Activated gamma-delta T cell (primary cell): Measurements from ENCODE around the gene GNAL.

Experiments used
- DNase-seq: peaks from one replicate; lab custom pipeline; 2025; lab: John Stamatoyannopoulos, UW

GNAL gene

DNA sequence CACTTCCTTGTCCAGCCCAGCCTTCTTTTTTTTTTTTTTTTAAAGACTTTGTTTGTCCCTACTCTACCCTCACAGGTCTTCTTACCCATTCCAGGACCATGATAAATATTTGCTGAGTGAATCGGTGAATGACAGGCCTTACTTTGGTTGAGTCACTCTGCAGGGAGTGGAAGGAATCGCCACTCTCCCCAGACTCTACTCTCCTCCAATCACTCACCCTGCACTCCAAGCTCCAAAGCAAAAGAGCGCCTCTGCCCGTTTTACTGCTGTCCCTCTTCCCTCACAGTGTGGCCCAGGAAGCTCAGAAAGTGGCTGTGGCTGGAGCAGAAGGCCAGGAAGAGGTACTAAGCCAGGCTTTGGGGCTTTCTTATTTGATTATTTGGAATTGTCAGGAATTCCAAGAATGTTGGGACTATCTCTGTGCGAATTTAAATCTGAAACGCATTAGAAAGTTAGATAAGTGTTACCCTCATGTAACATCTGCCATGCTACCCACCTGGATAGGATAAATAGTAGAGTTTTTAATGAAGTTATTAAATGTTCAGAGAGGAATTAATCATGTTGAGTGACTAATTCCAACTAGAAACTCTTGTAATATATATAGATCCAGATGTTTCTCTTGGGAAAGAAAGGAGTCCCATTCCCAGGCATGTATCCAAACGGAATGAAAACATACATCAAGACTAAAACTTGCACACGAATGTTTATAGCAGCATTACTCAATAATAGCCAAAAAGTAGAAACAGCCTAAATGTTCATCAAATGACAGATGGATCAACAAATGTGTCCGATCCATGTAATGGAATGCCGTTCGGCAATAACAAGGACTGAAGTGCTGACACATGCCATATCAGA lies 119.2 kb downstream of the GNAL start:
- no peak for DNase-seq

DNA sequence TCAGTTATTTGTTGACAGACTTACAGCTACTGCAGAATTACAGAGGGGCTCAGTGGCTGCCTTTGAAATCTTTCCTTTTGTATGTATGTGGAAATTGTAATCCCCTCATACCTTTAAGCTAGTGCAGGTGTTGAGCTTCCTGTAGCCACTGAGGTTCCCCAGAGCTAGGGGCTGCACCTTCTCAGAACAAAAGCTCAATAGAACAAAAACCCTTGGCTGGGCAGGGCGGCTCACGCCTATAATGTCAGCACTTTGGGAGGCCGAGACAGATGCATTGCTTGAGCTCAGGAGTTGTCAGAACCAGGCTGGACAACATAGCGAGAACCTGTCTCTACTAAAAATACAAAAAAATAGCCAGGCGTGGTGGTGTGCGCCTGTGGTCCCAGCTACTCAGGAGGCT lies 120.8 kb downstream of the GNAL start:
- no peak for DNase-seq

DNA sequence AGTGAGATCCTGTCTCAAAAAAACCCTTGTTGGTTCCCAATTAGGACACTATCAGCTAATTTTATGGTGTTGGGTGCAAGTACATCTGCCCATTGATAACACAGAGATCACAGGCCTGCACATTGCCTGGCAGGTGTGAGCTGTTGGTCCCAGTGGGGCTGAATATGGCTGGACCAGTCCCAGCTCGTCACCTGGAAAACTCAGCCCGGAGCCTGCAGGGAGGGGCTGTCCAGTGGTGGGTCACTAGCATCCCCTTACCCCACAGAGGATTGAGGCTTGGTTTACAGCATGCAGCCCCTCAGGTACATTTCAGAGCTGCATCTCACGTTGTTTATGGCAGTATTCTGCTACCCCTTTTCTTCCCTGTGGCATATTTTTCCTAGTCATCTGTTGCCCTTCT lies 121.3 kb downstream of the GNAL start:
- DNase-seq = no peak

GRCh38 chr18:11811009-11811408 lies 121.9 kb downstream of the GNAL start:
- no peak for DNase-seq

DNA sequence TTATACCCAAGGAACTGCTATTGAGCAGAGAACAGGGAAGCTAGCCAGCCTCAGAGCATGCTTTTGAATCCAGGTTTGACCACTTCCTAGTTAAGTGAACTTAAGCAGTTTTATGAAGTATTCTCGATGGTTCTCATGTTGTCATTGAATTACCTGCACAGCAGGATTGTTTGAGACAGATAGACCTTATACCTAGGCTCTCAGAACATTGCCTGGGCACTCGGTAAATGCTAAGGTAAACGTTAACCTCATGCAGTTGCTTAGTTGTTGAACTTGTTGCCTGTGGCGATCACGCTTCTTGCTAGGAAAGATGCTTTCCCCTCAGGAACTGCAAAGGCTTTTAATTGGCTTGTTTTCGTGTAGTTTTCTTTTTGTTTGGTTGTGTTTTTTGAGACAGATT lies 128.2 kb downstream of the GNAL start:
- no peak for DNase-seq

DNA sequence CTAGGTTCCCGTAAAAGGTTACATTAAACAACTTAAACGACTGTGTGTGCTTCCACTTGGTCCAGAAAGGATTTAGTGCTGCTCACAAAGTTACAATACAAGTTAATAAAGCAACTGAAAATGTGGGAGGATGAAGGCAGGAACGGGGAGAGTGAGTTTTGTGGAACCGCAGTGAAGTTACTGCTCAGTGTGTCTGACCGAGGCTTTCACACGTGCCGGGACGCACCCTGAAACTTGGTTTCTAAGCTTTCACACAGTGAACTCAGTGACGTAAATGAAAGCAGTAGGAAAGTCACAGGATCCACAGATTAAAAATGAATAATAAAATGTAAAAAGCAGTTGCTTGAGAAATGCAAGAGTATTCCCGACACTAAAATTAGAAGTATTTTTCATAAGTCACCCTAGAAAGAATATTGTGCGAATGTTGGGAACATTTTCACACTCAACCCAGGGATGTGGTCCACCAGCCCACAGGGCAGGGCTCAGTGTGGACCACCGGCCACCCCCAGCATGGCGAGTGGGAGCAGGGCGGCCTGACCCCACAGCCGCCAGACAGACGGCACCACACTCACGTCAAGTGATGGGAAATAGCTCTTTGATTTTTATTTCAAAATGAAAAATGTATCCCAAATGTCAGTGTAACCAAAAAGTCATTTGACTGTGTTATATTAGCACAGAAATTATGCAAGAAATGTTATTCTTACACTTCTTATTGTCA lies 129.6 kb downstream of the GNAL start:
- DNase-seq = no peak

GRCh38 chr18:11819938-11820337 lies 130.9 kb downstream of the GNAL start:
- DNase-seq = no peak

DNA sequence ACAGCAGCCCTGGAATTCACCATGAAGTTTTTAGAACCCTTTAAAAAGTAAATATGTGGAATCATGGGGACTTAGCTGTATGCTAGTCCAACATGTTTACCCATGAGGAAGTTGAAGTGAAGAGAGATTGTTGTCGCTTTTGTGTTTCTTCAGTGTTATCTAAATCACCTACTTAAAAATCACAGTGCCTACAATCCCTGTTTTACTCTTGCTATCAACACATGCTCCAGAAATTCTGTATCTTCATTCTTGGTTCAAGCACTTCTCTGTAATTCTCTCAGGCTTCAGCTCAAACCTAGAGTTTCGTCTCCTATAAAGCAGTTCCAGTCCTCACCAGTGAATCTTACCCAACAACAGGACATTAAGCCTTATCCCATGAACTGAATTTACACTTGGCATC lies 131.6 kb downstream of the GNAL start:
- DNase-seq = no peak

- DNase-seq = no peak
Measured at GRCh38 chr18:11821208-11821607, 132.1 kb downstream of the GNAL start.

- DNase-seq = no peak
Measured at GRCh38 chr18:11821643-11822237, 132.7 kb downstream of the GNAL start.

- no peak for DNase-seq
Measured at GRCh38 chr18:11823545-11823944, 134.5 kb downstream of the GNAL start.

- no peak for DNase-seq
Measured at GRCh38 chr18:11826836-11827235, 137.8 kb downstream of the GNAL start.

DNA sequence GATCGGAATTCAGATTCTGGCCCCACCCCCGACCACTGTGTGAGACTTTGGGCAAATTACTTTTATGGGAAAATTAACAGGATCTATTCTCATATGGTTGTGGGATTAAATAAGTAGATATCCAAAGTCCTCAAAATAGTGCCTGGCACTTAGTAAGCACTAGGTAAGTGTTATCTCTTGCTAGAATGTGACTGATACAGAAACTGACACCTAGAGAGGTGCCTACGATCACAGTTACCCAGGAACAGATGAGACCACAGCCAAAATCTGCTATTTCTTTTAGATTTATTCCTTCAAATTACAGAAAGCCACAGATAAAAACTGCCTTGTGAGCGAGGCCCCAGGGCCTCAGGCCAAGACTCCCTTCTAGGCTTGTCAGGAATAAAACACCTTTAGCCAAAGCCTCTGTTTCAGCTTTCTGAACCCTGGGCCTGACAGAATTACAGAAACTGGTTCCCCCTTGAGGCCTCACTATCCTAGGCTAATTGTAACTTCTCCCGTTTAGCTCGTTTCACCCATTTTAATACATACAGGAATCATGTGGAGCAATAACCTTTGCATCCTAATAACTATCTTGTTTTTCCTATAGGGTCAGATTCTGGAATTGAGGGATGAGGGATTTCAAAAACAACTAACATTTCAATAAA lies 139.8 kb downstream of the GNAL start:
- DNase-seq = no peak

DNA sequence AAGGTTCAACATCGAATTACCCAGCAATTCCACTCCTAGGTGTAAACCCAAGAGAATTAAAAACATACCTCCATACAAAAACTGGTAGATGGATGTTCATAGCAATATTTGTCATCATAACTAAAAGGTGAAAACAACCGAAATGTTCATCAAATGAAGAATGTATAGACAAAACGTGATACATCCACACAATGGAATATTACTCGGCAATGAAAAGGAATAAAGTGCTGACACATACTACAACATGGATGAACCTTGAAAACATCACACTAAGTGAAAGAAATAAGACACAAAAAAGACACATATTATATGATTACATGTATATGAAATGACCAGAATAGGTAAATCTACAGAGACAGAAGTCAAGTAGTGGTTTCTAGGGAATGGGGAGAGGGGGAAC lies 141.5 kb downstream of the GNAL start:
- no peak for DNase-seq

GRCh38 chr18:11831921-11832320 lies 142.9 kb downstream of the GNAL start:
- DNase-seq = no peak

- DNase-seq = no peak
Measured at GRCh38 chr18:11834772-11835171, 145.7 kb downstream of the GNAL start.

GRCh38 chr18:11839556-11839955 lies 150.5 kb downstream of the GNAL start:
- no peak for DNase-seq

- DNase-seq = no peak
Measured at GRCh38 chr18:11840493-11840892, 151.4 kb downstream of the GNAL start.

GRCh38 chr18:11842562-11842961 lies 153.5 kb downstream of the GNAL start:
- no peak for DNase-seq

GRCh38 chr18:11844436-11844835 lies 155.4 kb downstream of the GNAL start:
- no peak for DNase-seq

- DNase-seq = no peak
Measured at GRCh38 chr18:11845654-11846053, 156.6 kb downstream of the GNAL start.

GRCh38 chr18:11847811-11848210 lies 158.7 kb downstream of the GNAL start:
- no peak for DNase-seq

GRCh38 chr18:11849279-11849678 lies 160.2 kb downstream of the GNAL start:
- no peak for DNase-seq
